Left renal cortex interstitium (tissue), 4 donors: Measurements from ENCODE around the gene PLIN4. TPM values are rescaled to one million over a fixed set of nuclear protein-coding genes. Genes with fewer than 3 reads are reported as not detected.

ENCODE experiments used
- DNase-seq, 4 donors: peaks; one replicate each; pipeline ENCODE4 v3.0.0-alpha.2; 2013; ENCODE audit warnings: low read depth in 4 of 4, low spot score in 2 of 4, missing footprints in 1 of 4
- polyA plus RNA-seq, 4 donors: library from polyadenylated mRNA; unstranded; fragments of 120-200 nt; gene quantifications; one replicate each; pipeline ENCODE4 v1.2.1, GENCODE V29; 2013; ENCODE audit not compliant: insufficient read length in 4 of 4

PLIN4 gene
- polyA plus RNA-seq, 4 donors, result 0.48 to 2.2 (median 1.1) TPM

DNA sequence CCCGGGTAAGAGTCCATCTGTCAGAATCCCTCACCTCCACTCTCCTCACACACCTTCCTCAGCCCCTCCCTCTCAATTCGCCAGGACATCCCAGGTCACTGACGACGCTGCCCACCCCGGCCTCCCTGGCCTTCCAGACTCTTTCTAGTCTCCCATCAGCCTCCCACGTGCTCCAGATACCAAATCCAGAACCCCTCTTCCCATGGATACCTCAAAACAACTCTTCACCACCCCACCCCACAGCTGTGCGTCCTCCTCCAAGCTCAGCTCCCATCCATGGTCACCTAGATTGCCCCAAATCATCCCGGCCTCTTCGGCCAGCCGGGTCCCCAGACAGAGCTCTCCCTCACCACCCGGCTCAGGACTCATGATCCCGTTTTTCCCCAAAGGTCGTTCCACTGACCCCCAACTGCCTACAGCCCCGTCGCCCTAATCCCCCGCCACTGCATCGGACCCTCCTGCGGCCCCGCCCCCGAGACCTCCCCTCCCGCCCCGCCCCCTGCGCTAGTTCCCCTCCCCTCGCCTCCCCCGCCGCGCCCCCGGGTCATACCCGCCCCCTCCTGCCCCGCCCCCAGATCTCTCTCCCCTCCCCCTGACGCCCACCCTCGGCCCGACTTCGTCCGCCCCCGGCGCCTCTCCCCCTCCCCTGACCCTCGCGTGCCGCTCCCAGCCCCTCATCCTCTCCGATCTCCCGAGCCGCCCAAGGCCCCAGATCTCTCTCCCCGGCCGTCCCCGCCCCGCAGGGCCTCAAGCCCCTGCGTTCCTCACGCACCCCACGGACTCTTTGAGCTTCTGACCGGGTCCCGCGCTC, 61.2 kb downstream of the PLIN4 start:
- DNase-seq, result peak in 1 of 4 donors; percentile 37

DNA sequence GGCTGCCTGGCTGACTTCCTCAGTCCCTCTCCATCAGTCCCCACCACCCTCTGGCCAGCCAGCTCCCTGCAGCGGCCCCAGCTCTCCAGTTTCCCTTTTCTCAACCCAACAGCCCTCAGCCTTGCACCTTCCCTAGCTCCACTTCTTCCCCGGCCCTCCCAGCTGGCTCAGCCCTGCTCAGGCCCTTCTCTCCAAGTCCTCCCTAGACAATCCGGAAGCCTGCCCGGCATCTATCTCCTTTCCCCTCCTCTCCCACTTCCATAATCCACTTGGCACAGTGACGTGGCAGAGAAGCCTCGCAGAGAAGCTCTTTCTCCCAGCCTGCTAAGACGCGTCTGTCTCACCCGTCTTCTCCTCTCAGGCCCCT, 61.8 kb downstream of the PLIN4 start:
- DNase-seq, result peak in 1 of 4 donors; percentile 21

DNA sequence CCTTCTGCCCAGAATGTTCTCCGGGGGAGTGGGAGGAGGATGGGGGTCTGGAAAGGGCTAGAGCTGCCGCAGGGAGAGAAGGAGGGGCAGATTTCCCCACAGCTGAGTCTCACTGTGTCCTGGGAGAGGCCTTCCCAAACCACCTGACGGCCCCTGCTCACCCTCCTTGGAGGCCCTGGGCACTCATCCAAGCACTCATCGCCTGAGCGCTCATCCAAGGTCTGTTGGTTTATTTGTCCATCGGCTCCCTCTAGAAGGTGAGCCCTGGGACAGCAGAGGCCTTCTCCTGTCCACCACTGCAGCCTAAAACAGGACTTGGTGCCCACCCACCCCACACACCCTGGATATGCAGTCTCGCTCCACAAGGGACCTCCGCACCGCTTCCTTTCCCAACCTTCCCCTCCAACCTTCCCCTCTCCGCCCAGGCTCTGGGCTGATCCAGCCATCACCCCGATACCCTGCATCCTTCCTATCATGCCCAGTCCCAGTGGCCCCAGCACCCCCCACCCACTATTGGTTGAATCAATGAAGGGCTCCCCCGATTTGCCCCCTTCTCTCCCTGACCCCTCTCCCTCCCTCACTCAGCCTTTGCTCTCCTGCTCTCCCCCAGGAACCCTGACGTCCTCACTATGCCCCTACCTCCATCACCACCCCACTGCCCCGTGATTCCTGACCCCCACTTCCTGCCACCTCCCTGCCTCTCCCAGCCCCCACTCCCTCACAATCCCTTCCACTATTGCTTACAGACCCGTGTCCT, 62.4 kb downstream of the PLIN4 start:
- peak in 1 of 4 donors; percentile 72 for DNase-seq

DNA sequence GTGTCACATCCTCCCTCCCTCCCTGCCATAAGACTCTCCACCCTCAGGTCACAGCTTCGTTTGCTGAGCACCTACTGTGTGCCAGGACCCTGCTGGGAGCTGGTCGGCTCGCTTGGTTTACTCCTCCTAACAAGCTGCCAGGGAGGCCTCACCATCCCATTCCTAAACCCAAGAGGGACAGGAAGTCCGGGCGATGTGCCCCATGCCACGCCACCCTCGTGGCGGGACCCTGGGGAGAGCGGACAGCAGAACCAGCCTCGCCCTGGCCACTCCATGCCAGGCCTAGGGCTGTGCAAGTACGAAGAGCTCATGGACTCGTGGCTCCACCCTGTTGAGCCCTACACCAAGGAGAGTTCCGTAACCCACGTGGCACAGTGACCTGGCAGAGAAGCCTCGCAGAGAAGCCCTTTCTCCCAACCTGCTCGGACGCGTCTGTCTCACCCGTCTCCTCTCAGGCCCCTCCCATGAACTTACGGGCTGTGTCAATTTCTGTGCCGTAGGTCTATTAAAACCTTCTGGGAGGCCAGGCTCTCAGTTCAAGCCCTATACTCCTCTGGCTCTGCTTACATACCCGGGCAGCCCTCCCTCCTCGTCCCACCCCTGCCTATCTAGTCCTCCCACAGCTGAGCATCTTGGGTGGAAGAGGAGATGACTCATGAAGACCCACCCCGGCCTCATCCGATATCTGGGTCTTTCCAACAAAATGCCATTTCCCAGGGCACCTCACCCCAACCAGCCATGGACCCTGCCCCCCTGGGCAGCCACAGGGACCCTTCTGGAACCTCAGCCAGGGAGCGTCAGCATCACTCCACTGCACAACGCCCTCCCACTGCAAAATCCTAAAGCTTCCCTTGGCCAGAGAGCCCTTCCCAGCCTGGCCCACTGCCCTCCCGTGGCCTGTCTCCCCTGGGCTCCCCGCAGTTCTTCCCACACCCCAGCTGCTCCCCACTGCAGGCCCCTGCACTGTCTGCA, 63.3 kb downstream of the PLIN4 start:
- peak in 1 of 4 donors; percentile 23 for DNase-seq

DNA sequence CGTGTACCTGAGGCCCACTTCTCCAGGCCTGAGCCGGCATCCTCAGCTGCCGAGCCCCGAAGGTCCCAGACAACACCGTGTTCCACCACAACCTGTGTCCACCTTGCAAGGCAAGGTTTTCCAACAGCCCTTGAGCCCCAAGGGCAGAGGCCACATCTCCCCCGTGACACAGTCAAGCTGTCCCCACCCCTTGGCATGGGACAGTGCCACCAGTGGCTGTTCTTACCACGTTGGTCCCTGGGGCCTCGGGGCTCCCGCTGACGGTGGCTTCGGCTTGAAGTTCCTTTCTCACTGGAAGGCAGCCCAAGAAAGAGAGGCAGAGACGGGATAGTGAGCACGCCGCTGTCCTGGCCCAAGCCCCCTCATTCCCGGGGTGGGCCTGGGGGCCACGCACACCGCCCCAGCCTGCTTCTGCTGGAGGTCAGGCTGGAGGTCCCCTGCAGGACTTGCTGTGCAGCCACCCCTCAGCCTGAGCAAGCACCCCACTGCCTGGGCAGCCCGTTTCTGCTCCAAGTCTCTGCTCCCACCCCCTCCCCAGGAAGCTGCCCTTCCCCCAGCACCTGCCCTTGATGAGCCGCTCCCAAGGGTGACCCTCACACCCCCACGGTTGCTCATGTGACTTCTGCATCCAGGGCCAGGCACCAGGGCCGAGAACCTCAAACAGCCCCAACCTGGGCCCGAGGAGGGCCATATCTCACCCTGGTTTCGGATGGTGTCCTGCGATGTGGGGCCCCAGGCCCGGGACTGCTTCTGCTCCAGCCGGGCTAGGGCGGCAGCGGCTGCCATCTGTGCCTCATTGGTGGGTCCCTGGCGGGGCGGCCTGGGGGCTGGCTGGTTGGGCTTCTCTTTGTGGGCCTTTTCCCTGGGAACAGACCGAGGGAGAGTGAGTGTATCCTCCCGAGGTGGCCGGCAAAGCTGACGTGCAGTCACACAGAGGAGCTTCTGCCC, 64.8 kb downstream of the PLIN4 start:
- no peak for DNase-seq

DNA sequence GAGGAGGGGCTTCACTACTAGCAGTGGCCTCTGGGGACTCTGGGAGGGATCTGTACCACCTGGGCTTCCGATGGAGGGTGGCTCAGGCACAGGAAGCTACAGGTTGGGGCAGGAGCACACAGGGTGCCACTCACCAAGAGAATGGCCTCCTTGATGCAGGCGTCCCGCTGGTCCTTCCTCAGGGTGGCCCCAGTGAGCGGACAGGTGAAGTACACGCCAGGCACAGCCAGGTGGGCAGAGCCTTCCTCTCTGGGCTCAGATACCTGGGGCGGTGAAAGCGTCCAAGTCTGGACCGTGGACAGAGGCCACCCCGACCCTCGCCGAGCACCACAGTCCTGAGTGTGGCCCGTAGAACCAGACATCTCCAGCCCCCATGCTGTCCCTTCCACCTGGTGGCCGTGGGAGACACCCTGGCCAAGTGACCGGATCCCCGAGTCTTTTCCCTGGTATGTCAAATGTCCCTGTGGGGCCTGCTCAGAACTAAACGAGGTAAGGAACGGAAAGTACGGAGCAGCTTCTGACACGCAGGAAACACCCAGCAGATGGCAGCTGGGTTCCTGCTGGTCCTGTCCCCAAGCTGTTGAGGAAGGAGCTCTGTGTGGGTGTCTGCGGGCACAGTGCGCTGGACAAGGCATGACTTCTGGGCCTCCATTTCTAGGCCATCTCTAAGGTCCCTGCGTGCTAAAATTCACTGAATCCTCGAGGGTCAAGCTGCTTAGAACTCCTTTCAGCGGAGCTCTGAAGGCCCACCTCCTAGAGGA, 65.9 kb downstream of the PLIN4 start:
- DNase-seq, result no peak

Other genes with a start within 250 kb of the PLIN4 start
- gene SHD, start 239.2 kb downstream of the PLIN4 start, polyA plus RNA-seq, result 1 to 10 TPM; 1.5 to 3.3 (median 2.3) TPM
- under 1 TPM; 0.33 to 0.61 (median 0.48) TPM for gene TMIGD2, start 216.1 kb downstream of the PLIN4 start, polyA plus RNA-seq
- 10 to 100 TPM in 1 of 4 donors, 1 to 10 TPM in 3; 3.9 to 11.4 (median 7.1) TPM for gene FSD1, start 213.9 kb downstream of the PLIN4 start, polyA plus RNA-seq
- gene STAP2, start 179.7 kb downstream of the PLIN4 start, polyA plus RNA-seq, result 10 to 100 TPM; 21.0 to 33.6 (median 28.5) TPM
- 10 to 100 TPM; 21.8 to 36.6 (median 28.9) TPM for gene MPND, start 174.9 kb downstream of the PLIN4 start, polyA plus RNA-seq
- 10 to 100 TPM; 51.5 to 82.9 (median 75.5) TPM for gene SH3GL1, start 117.9 kb downstream of the PLIN4 start, polyA plus RNA-seq
- 10 to 100 TPM; 19.8 to 28.9 (median 22.3) TPM for gene CHAF1A, start 115.8 kb downstream of the PLIN4 start, polyA plus RNA-seq
- 100 to 1,000 TPM in 2 of 4 donors, 10 to 100 TPM in 2; 84.2 to 129 (median 112) TPM for gene UBXN6, start 60.7 kb downstream of the PLIN4 start, polyA plus RNA-seq
- 10 to 100 TPM; 61.5 to 96.9 (median 89.2) TPM for gene HDGFL2, start 46.2 kb downstream of the PLIN4 start, polyA plus RNA-seq
- gene PLIN5, start 16.7 kb upstream of the PLIN4 start, polyA plus RNA-seq, result 10 to 100 TPM in 1 of 4 donors, 1 to 10 TPM in 3; 2.6 to 12.3 (median 5.4) TPM
- gene LRG1, start 21.6 kb upstream of the PLIN4 start, polyA plus RNA-seq, result 1 to 10 TPM in 2 of 4 donors, under 1 TPM in 2; 0.68 to 1.5 (median 1.2) TPM
- gene SEMA6B, start 41.2 kb upstream of the PLIN4 start, polyA plus RNA-seq, result 1 to 10 TPM; 2.4 to 4.0 (median 2.9) TPM
- 10 to 100 TPM; 12.8 to 15.1 (median 13.4) TPM for gene TNFAIP8L1, start 121.0 kb upstream of the PLIN4 start, polyA plus RNA-seq
- 100 to 1,000 TPM in 1 of 4 donors, 10 to 100 TPM in 3; 71.6 to 103 (median 75.3) TPM for gene MYDGF, start 151.9 kb upstream of the PLIN4 start, polyA plus RNA-seq
- 10 to 100 TPM; 19.5 to 32.9 (median 26.1) TPM for gene DPP9, start 205.4 kb upstream of the PLIN4 start, polyA plus RNA-seq